GM20000 (cell line): ENCODE results near the gene KANK2.

ENCODE experiments used
- DNase-seq: peaks from one replicate; pipeline ENCODE4 v3.0.0; 2012; ENCODE audit warnings: low spot score
- CTCF ChIP-seq: IDR thresholded peaks from 2 replicates; pipeline ENCODE4 v1.5.1; 2012; ENCODE audit warnings: mild to moderate bottlenecking, control low read depth; ENCODE audit errors: extremely low read depth, missing control alignments

KANK2 gene

GRCh38 chr19:11234486-11235075, 37.2 kb upstream of the KANK2 start:
- no peak for DNase-seq
- no peak for TF ChIP-seq CTCF

GRCh38 chr19:11233073-11233472, 35.7 kb upstream of the KANK2 start:
- no peak for DNase-seq
- no peak for TF ChIP-seq CTCF

DNA sequence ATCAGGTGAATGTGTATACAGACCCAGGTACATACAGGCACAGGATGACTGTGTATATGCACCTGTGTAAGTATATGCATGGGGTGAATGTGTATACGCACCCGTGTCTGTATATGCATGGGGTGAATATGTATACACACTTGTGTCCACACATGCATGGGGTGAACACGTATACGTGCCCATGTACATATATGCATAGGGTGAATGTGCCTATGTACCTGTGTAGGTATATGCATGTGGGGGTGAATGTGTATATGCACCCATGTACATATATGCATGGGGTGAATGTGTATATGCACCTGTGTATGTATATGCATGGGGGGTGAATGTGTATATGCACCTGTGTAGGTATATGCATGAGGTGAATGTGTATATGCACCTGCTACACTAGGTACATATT, 35.2 kb upstream of the KANK2 start:
- TF ChIP-seq CTCF, result no peak

GRCh38 chr19:11230621-11231386, 33.5 kb upstream of the KANK2 start:
- DNase-seq, result no peak
- no peak for TF ChIP-seq CTCF

More for the DNA sequence above, 35.2 kb upstream of the KANK2 start:
- DNase-seq, result no peak

GRCh38 chr19:11227195-11227886, 30.0 kb upstream of the KANK2 start:
- no peak for TF ChIP-seq CTCF
- DNase-seq, result no peak

DNA sequence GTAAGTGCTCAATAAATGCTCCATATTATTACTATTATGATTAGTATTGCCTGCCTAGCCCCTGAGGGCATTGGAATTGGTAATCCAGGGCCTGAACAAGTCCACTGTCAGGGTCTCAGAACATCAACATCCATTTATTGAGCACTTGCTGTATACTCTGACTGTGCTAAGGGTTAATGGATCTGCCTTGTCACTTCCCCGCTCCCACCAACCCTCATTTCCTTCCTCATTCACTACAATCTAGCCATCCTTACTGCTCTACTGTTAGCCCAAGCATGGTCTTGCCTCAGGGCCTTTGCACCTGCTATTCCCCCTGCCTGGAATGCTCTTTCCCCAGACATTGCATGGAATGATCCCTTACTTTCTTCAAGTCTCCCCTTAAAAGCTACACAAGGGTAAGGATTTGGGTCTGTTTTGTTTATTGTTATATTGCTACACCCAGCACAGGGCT, 29.4 kb upstream of the KANK2 start:
- no peak for DNase-seq
- TF ChIP-seq CTCF, result no peak

DNA sequence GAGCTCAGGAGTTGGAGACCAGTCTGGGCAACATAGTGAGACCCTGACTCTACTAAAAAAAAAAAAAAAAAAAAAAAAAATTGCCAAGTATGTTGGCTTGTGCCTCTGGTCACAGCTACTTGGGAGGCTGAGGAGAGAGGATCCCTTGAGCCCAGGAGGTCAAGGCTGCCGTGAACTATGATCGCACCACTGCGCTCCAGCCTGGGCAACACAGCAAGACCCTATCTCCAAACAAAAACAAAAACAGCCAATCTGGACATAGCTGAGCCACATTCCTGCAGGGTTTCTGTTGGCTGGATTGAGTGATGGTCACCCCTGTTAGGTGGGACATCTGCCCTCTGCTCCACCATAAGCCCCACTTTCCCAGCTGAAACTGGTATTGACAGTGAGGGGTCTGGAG, 28.5 kb upstream of the KANK2 start:
- TF ChIP-seq CTCF, result no peak
- no peak for DNase-seq
